H9 (cell line): ENCODE data around the gene RNLS. TPM values are rescaled to one million over a fixed set of nuclear protein-coding genes. Genes with fewer than 3 reads are reported as not detected.

Source experiments
- DNase-seq: peaks from one replicate; pipeline ENCODE4 v3.0.0-alpha.2; 2017
- H2AFZ ChIP-seq: one replicate; pipeline ENCODE4 v1.6.1; 2013; ENCODE audit warnings: mild to moderate bottlenecking, low read length, control low read depth, moderate library complexity
- H2AK5ac ChIP-seq: 2 replicates; pipeline ENCODE4 v1.6.1; 2013; ENCODE audit warnings: low read length, control low read depth, mixed read lengths; ENCODE audit not compliant: insufficient read length
- H2BK120ac ChIP-seq: one replicate; pipeline ENCODE4 v1.6.1; 2013; ENCODE audit warnings: low read depth, mild to moderate bottlenecking, low read length, control low read depth, inconsistent platforms; ENCODE audit not compliant: poor library complexity, severe bottlenecking
- H2BK12ac ChIP-seq: 2 replicates; pipeline ENCODE4 v1.6.1; 2013; ENCODE audit warnings: low read length, control low read depth, mixed read lengths, low read depth; ENCODE audit not compliant: insufficient read length
- H2BK15ac ChIP-seq: 2 replicates; pipeline ENCODE4 v1.6.1; 2013; ENCODE audit warnings: low read depth, low read length, control low read depth
- H2BK20ac ChIP-seq: one replicate; pipeline ENCODE4 v1.6.1; 2013; ENCODE audit warnings: low read depth, mild to moderate bottlenecking, low read length, control low read depth, inconsistent platforms; ENCODE audit not compliant: poor library complexity, severe bottlenecking
- H2BK5ac ChIP-seq: 2 replicates; pipeline ENCODE4 v1.6.1; 2013; ENCODE audit warnings: low read length, control low read depth, mixed read lengths; ENCODE audit not compliant: insufficient read length
- H3K14ac ChIP-seq: 2 replicates; pipeline ENCODE4 v1.6.1; 2013; ENCODE audit warnings: low read length, control low read depth; ENCODE audit not compliant: insufficient read depth
- H3K18ac ChIP-seq: 2 replicates; pipeline ENCODE4 v1.6.1; 2013; ENCODE audit warnings: low read depth, mild to moderate bottlenecking, mixed read lengths, low read length, control low read depth; ENCODE audit not compliant: insufficient read length
- H3K23ac ChIP-seq: 2 replicates; pipeline ENCODE4 v1.6.1; 2013; ENCODE audit warnings: low read length, control low read depth, mixed read lengths, low read depth; ENCODE audit not compliant: insufficient read length
- H3K23me2 ChIP-seq: 2 replicates; pipeline ENCODE4 v1.6.1; 2013; ENCODE audit warnings: low read depth, mild to moderate bottlenecking, mixed read lengths, low read length, control low read depth; ENCODE audit not compliant: insufficient read length, poor library complexity, severe bottlenecking
- H3K27ac ChIP-seq: 2 replicates; pipeline ENCODE4 v1.5.1; 2013; ENCODE audit warnings: low read length, control low read depth, mixed read lengths, low read depth; ENCODE audit not compliant: insufficient read length
- H3K27me3 ChIP-seq: 2 replicates; pipeline ENCODE4 v1.6.1; 2013; ENCODE audit warnings: low read length, control low read depth, inconsistent platforms; ENCODE audit not compliant: insufficient read depth
- H3K4ac ChIP-seq: 2 replicates; pipeline ENCODE4 v1.6.1; 2013; ENCODE audit warnings: low read depth, mild to moderate bottlenecking, control low read depth, inconsistent platforms, low read length, moderate library complexity
- H3K4me1 ChIP-seq: 2 replicates; pipeline ENCODE4 v1.6.1; 2013; ENCODE audit warnings: low read length, control low read depth, inconsistent platforms; ENCODE audit not compliant: insufficient read depth
- H3K4me2 ChIP-seq: 2 replicates; pipeline ENCODE4 v1.6.1; 2013; ENCODE audit warnings: low read length, control low read depth, mixed read lengths; ENCODE audit not compliant: insufficient read length, insufficient read depth
- H3K56ac ChIP-seq: 2 replicates; pipeline ENCODE4 v1.6.1; 2013; ENCODE audit warnings: low read depth, mild to moderate bottlenecking, mixed read lengths, low read length, control low read depth; ENCODE audit not compliant: insufficient read length
- H3K79me1 ChIP-seq: 2 replicates; pipeline ENCODE4 v1.6.1; 2013; ENCODE audit warnings: low read depth, mild to moderate bottlenecking, moderate library complexity, low read length, control low read depth, inconsistent platforms; ENCODE audit not compliant: insufficient read depth, poor library complexity, severe bottlenecking
- H3K79me2 ChIP-seq: 2 replicates; pipeline ENCODE4 v1.6.1; 2013; ENCODE audit warnings: low read length, control low read depth, inconsistent platforms; ENCODE audit not compliant: insufficient read depth
- H3K9ac ChIP-seq: 2 replicates; pipeline ENCODE4 v1.6.1; 2013; ENCODE audit warnings: low read length, control low read depth, mixed read lengths; ENCODE audit not compliant: insufficient read length; ENCODE audit errors: extremely low read depth
- H3K9me3 ChIP-seq: one replicate; pipeline ENCODE4 v1.6.1; 2013; ENCODE audit warnings: low read depth, low read length, inconsistent platforms; ENCODE audit not compliant: control insufficient read depth
- H3T11ph ChIP-seq: one replicate; pipeline ENCODE4 v1.6.1; 2013; ENCODE audit warnings: mild to moderate bottlenecking, low read length, control low read depth, inconsistent platforms
- H4K20me1 ChIP-seq: one replicate; pipeline ENCODE4 v1.6.1; 2013; ENCODE audit not compliant: control insufficient read depth, insufficient read length, insufficient read depth
- H4K5ac ChIP-seq: 2 replicates; pipeline ENCODE4 v1.6.1; 2013; ENCODE audit warnings: low read depth, mild to moderate bottlenecking, mixed read lengths, low read length, control low read depth; ENCODE audit not compliant: insufficient read length
- H4K8ac ChIP-seq: replicated peaks from 2 replicates; pipeline ENCODE4 v1.6.1; 2013; ENCODE audit warnings: low read length, control low read depth, mixed read lengths, low read depth; ENCODE audit not compliant: insufficient read length
- H4K91ac ChIP-seq: 2 replicates; pipeline ENCODE4 v1.6.1; 2013; ENCODE audit warnings: low read depth, mild to moderate bottlenecking, moderate library complexity, mixed read lengths, low read length, control low read depth; ENCODE audit not compliant: insufficient read length
- H3K27ac Mint-ChIP-seq, 3 experiments: 2 replicates in 2 of 3; 3 replicates in 1 of 3; pipeline ENCODE4 v1.8.0; 2020 to 2021; ENCODE audit warnings: mixed read lengths in 3 of 3, mild to moderate bottlenecking in 1 of 3, moderate library complexity in 1 of 3
- H3K27me3 Mint-ChIP-seq: 2 replicates; pipeline ENCODE4 v1.8.0; 2021; ENCODE audit warnings: low read depth, mild to moderate bottlenecking, moderate library complexity, mixed read lengths
- H3K36me3 Mint-ChIP-seq, 3 experiments: 2 replicates in 2 of 3; 3 replicates in 1 of 3; pipeline ENCODE4 v1.8.0; 2020 to 2021; ENCODE audit warnings: low read depth in 3 of 3, mixed read lengths in 3 of 3; ENCODE audit not compliant: insufficient read depth in 1 of 3
- H3K4me1 Mint-ChIP-seq, 2 experiments: 2 replicates each; pipeline ENCODE4 v1.8.0; 2020; ENCODE audit warnings: mixed read lengths in 2 of 2
- H3K4me3 Mint-ChIP-seq, 2 experiments: 2 replicates in 1 of 2; 3 replicates in 1 of 2; pipeline ENCODE4 v1.8.0; 2020 to 2021; ENCODE audit warnings: mild to moderate bottlenecking in 2 of 2, mixed read lengths in 2 of 2, moderate library complexity in 1 of 2
- H3K9me3 Mint-ChIP-seq, 2 experiments: 2 replicates in 1 of 2; 3 replicates in 1 of 2; pipeline ENCODE4 v1.8.0; 2020; ENCODE audit warnings: mild to moderate bottlenecking in 2 of 2, mixed read lengths in 2 of 2, moderate library complexity in 1 of 2
- WGBS: extraction: QIAGEN DNeasy Blood & Tissue Kit; methylation state at CpG from one replicate; pipeline ENCODE4 v1.1.7; 2013; ENCODE audit warnings: missing lambda C conversion rate, low lambda C conversion rate, mixed read lengths; ENCODE audit not compliant: insufficient read length; ENCODE audit errors: extremely low coverage; 5-methylcytosine and 5-hydroxymethylcytosine counted together
- total RNA-seq: library from RNA; stranded (reverse); gene quantifications from 2 replicates; pipeline ENCODE4 v1.2.1, GENCODE V29; 2021
- TF ChIP-seq, protein P1 (sequence below): fragments of 200-600 bp; sonication (generic); conservative IDR thresholded peaks from 3 replicates; pipeline ENCODE4 v1.8.0; 2021; ENCODE audit warnings: antibody characterized with exemption, mild to moderate bottlenecking

RNLS gene
- total RNA-seq, 1 experiment from 2014 or later = 7.5 TPM

DNA sequence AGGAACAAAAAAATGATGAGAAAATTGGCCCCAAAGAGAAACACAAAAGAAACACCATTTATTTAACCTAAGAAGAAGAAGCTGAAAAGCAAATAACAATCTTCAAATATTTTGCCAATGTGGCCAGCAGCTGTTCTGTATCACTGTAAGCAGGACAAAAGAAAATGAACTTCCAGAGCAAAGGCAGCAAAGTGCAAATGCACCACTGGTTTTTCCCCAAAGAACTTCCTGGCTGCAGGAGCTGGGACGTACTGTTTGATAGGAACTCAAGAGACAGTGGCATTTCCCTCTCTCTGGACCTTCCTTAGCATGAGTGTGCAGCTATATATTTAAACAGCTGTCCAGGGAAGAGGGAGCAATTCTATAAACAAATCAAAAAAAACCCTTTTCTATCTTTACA, 60.4 kb downstream of the RNLS start:
- no peaks in the 10 kb centered on the region for H3K27me3 Mint-ChIP-seq
- Histone ChIP-seq H4K20me1 (no peaks in the 10 kb centered on the region), H4K8ac (no peak overlapping the region), H3K4ac (no peak overlapping the region), H3T11ph (no peak overlapping the region), H3K23ac (no peak overlapping the region), H3K79me1 (no peaks in the 10 kb centered on the region), H2BK20ac (no peak overlapping the region), H3K4me1 (no peaks in the 10 kb centered on the region; the same call in 1 of the 2 replicates), H2BK5ac (no peak overlapping the region), H3K79me2 (no peaks in the 10 kb centered on the region), H2BK120ac (no peak overlapping the region), H3K9ac (no peak overlapping the region), H2BK15ac (no peak overlapping the region), H2AFZ (no peak overlapping the region), H3K14ac (no peak overlapping the region), H3K23me2 (no peaks in the 10 kb centered on the region), H4K91ac (no peak overlapping the region), H3K27ac (no peak overlapping the region), H3K56ac (no peak overlapping the region), H4K5ac (no peak overlapping the region), H3K27me3 (no peaks in the 10 kb centered on the region), H2AK5ac (no peak overlapping the region), H3K18ac (no peak overlapping the region), H2BK12ac (no peak overlapping the region), H3K4me2 (no peak overlapping the region), H3K9me3 (no peaks in the 10 kb centered on the region)
- no peak for DNase-seq
- no peak overlapping the region for H3K27ac Mint-ChIP-seq
- WGBS = no CpG with 5 or more reads among the region's 1 CpG
- no peak overlapping the region for H3K4me3 Mint-ChIP-seq
- no peaks in the 10 kb centered on the region for H3K36me3 Mint-ChIP-seq
- no peaks in the 10 kb centered on the region for H3K9me3 Mint-ChIP-seq
- peaks cover 20 to 22% of the 10 kb centered on the region in 2 experiments for H3K4me1 Mint-ChIP-seq
- TF ChIP-seq, protein P1, sequence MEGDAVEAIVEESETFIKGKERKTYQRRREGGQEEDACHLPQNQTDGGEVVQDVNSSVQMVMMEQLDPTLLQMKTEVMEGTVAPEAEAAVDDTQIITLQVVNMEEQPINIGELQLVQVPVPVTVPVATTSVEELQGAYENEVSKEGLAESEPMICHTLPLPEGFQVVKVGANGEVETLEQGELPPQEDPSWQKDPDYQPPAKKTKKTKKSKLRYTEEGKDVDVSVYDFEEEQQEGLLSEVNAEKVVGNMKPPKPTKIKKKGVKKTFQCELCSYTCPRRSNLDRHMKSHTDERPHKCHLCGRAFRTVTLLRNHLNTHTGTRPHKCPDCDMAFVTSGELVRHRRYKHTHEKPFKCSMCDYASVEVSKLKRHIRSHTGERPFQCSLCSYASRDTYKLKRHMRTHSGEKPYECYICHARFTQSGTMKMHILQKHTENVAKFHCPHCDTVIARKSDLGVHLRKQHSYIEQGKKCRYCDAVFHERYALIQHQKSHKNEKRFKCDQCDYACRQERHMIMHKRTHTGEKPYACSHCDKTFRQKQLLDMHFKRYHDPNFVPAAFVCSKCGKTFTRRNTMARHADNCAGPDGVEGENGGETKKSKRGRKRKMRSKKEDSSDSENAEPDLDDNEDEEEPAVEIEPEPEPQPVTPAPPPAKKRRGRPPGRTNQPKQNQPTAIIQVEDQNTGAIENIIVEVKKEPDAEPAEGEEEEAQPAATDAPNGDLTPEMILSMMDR = no peak
